K562 (cell line): Measurements from ENCODE around the gene YIF1A. TPM values are rescaled to one million over a fixed set of nuclear protein-coding genes. Genes with fewer than 3 reads are reported as not detected.
A peak's percentile ranks its signal among the peaks of the same experiment; 100 is the strongest.

Experiments used
- BCL6 ChIP-seq: fragments of 250-450 bp; sonication (Bioruptor Pico); IDR thresholded peaks from 2 replicates; pipeline ENCODE4 v1.4.0; 2020
- CEBPG ChIP-seq, 3 experiments: fragments of 200-800 bp in 1 of 3; sonication (Bioruptor generic) in 1 of 3; sonication (generic) in 1 of 3; formaldehyde crosslinking in 1 of 3; IDR thresholded peaks in 2 of 3; conservative IDR thresholded peaks in 1 of 3; 2 replicates each; pipeline versions ENCODE4 v1.6.1 to v1.8.0; 2016 to 2022; ENCODE audit warnings: missing compliant biosample characterization in 2 of 3, missing genetic modification characterization in 2 of 3, mild to moderate bottlenecking in 1 of 3, missing genetic modification reagents in 1 of 3
- CTCF ChIP-seq, 3 experiments: IDR thresholded peaks in 2 of 3; conservative IDR thresholded peaks in 1 of 3; 2 replicates each; pipeline ENCODE4 v1.5.1; 2011 to 2012; ENCODE audit warnings: low read length in 3 of 3, mild to moderate bottlenecking in 3 of 3, control low read depth in 2 of 3, improper control_type of control experiment in 1 of 3, inconsistent platforms in 1 of 3, low read depth in 1 of 3, mixed read lengths in 1 of 3, moderate library complexity in 1 of 3; ENCODE audit not compliant: insufficient read depth in 2 of 3
- ELF4 ChIP-seq: fragments of 450-650 bp; formaldehyde crosslinking; IDR thresholded peaks from 2 replicates; pipeline ENCODE4 v1.4.0; 2022; ENCODE audit warnings: missing genetic modification characterization
- GTF3C2 ChIP-seq: IDR thresholded peaks from 3 replicates; pipeline ENCODE4 v1.6.1; 2011; ENCODE audit warnings: borderline replicate concordance, mild to moderate bottlenecking, moderate library complexity; ENCODE audit not compliant: insufficient read length; ENCODE audit errors: extremely low read depth
- KLF10 ChIP-seq: fragments of 250-450 bp; sonication (Bioruptor Pico); IDR thresholded peaks from 2 replicates; pipeline ENCODE4 v1.6.1; 2021; ENCODE audit warnings: matching md5 sums
- NCOA2 ChIP-seq, 2 experiments: fragments of 450-650 bp; IDR thresholded peaks; 2 replicates each; pipeline ENCODE4 v1.6.1; 2018; ENCODE audit warnings: mild to moderate bottlenecking in 2 of 2, moderate library complexity in 1 of 2; ENCODE audit not compliant: partially characterized antibody in 2 of 2
- NFE2 ChIP-seq: IDR thresholded peaks from 2 replicates; pipeline ENCODE4 v1.6.1; 2014; ENCODE audit warnings: antibody characterized with exemption, low read depth
- SLC30A9 ChIP-seq: fragments of 250-450 bp; sonication (Bioruptor Pico); IDR thresholded peaks from 2 replicates; pipeline ENCODE4 v1.8.0; 2022; ENCODE audit warnings: mild to moderate bottlenecking, moderate library complexity
- SMARCB1 ChIP-seq: IDR thresholded peaks from 2 replicates; pipeline ENCODE4 v1.6.1; 2011; ENCODE audit warnings: improper control_type of control experiment, low read depth; ENCODE audit not compliant: insufficient read length
- TOE1 ChIP-seq, 2 experiments: fragments of 450-650 bp in 1 of 2; sonication (generic) in 1 of 2; formaldehyde crosslinking in 1 of 2; IDR thresholded peaks; 2 replicates each; pipeline versions ENCODE4 v1.7.1 to v1.8.0; 2016 to 2022; ENCODE audit warnings: borderline replicate concordance in 2 of 2, mild to moderate bottlenecking in 2 of 2, antibody characterized with exemption in 1 of 2, inconsistent platforms in 1 of 2, low read depth in 1 of 2, missing genetic modification reagents in 1 of 2, moderate library complexity in 1 of 2
- ZMIZ1 ChIP-seq, 2 experiments: fragments of 150-350 bp in 1 of 2; IDR thresholded peaks; 2 replicates each; pipeline ENCODE4 v1.6.1; 2012 to 2016; ENCODE audit warnings: low read depth in 2 of 2, low read length in 2 of 2, mild to moderate bottlenecking in 1 of 2, moderate library complexity in 1 of 2
- ZNF174 ChIP-seq: fragments of 250-450 bp; sonication (Bioruptor Pico); IDR thresholded peaks from 2 replicates; pipeline ENCODE4 v1.4.0; 2020; ENCODE audit warnings: mild to moderate bottlenecking
- polyA plus RNA-seq, 8 experiments: library from polyadenylated mRNA; depleted of rRNA in 4 of 8; stranded (reverse) in 5 of 8; unstranded in 3 of 8; fragments of >200 nt; fragmentation: Nextera tagmentation in 2 of 8; fragmentation: Illumina TruSeq in 1 of 8; extraction: Ambion mirVana in 2 of 8; extraction: Trizol in 1 of 8; gene quantifications; 2 replicates each; pipeline versions ENCODE4 v1.2.1 to v1.2.3, GENCODE V29; 2011 to 2014; ENCODE audit warnings: inconsistent platforms in 1 of 8, missing spikeins in 1 of 8
- total RNA-seq, 7 experiments: library from RNA; depleted of rRNA in 6 of 7; stranded (reverse); fragments of >200 nt in 6 of 7; fragmentation: Illumina TruSeq in 2 of 7; extraction: Trizol in 2 of 7; gene quantifications; 2 replicates each; pipeline versions ENCODE4 v1.2.1 to v1.2.3, GENCODE V29; 2011 to 2021; ENCODE audit warnings: low replicate concordance in 1 of 7

The YIF1A gene
- total and polyA plus RNA-seq, 9 of the 15 experiments (the other 6 are each of a cell fraction or from before 2014, with no cell fraction given), result 8.6 to 121 (median 77.2) TPM

GRCh38 chr11:66336234-66337102 is 47.5 kb upstream of the YIF1A start, which contains the start of gene RIN1 (continued):
- TF ChIP-seq CTCF (IDR thresholded peaks at IDR 0.05 in 2 of 3, conservative IDR thresholded peaks at IDR 0.05 in 1 of 3; ENCODE audit: insufficient read depth in 2 of 3, low read depth in 1 of 3, low read length in 3 of 3), result peak; percentile 73 to 86 (median 80)
- TF ChIP-seq KLF10 (CRISPR knock-in tag), result no peak
- no peak for TF ChIP-seq NFE2
- TF ChIP-seq ZMIZ1 (IDR thresholded peaks at IDR 0.05; ENCODE audit: low read depth in 2 of 2, low read length in 2 of 2), result 0 out of 4 replicates have a peak, but pooled peaks of 1 of the 2 experiments have one; percentile 16
- TF ChIP-seq TOE1 (IDR thresholded peaks at IDR 0.05; ENCODE audit: borderline replicate concordance), result 0 out of 2 replicates have a peak, but pooled peaks have one; percentile 41
- no peak for TF ChIP-seq TOE1 (CRISPR knock-in tag; IDR thresholded peaks at IDR 0.05; ENCODE audit: borderline replicate concordance, low read depth)
- TF ChIP-seq NCOA2 (IDR thresholded peaks at IDR 0.05; ENCODE audit: partially characterized antibody in 2 of 2), result no peak
- no peak for TF ChIP-seq SMARCB1
- no peak for TF ChIP-seq ZNF174 (CRISPR knock-in tag)
- TF ChIP-seq GTF3C2, result no peak
- 0 out of 2 replicates have a peak, but pooled peaks have one; percentile 28 for TF ChIP-seq ELF4 (CRISPR knock-in tag)
- TF ChIP-seq SLC30A9 (CRISPR knock-in tag), result no peak
- no peak for TF ChIP-seq BCL6 (CRISPR knock-in tag)
- 0 out of 2 replicates have a peak, but pooled peaks have one; percentile 5 for TF ChIP-seq CEBPG (CRISPR knock-in tag; IDR thresholded peaks at IDR 0.05)
- TF ChIP-seq CEBPG (tag; conservative IDR thresholded peaks at IDR 0.05 in 1 of 2, IDR thresholded peaks at IDR 0.05 in 1 of 2), result no peak
